GM19463 (cell line): ENCODE data around the gene TEK.

Source experiments
- ATAC-seq: cut with Tn5 transposase; IDR thresholded peaks from one replicate; pipeline ENCODE4 v1.9.1; 2021; ENCODE audit warnings: mild to moderate bottlenecking, moderate library complexity; ENCODE audit not compliant: unreplicated experiment

TEK gene

GRCh38 chr9:27118916-27119315 is 9.9 kb downstream of the TEK start:
- ATAC-seq = no peak

DNA sequence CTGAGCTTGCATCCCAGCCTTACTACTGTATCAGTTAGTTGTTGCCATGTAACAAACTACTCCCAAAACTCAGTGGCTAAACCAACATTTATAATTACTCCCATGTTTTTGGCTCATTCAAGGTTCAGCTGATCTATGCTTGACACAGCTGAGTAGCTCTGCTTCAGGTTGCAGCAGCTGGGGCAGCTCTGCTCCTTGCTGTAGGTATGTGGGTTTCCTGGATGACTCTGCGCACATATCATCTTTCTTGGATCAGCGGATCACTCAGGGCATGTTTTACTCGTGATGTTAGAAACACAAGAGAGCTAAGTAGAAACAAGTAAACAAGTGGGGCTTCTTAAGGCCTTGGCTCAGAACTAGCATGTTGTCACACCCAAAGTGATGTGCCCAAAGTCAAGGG is 15.1 kb downstream of the TEK start:
- ATAC-seq = no peak

GRCh38 chr9:27125030-27125429 is 16.0 kb downstream of the TEK start:
- ATAC-seq = no peak

DNA sequence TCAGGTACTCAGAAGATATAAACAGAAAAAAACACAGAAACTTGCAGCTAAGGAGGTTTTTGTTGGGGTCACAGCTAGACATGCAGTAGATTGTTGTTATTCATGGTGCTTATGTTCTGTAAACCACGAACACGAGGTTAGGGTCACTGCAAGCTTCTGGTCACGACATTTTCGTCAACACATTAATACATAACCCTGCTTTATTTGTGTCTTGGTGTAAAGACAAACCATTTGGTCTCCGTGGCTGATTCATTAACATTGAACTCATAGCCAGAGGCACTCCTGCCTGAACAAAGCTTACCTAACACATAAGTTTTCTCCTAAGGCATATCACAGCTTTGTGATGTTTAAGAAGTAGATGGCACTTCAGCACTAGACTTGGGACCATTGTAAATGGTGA is 16.9 kb downstream of the TEK start:
- no peak for ATAC-seq

- ATAC-seq = no peak
These were observed 17.6 kb downstream of the TEK start for GRCh38 chr9:27126670-27127069.

DNA sequence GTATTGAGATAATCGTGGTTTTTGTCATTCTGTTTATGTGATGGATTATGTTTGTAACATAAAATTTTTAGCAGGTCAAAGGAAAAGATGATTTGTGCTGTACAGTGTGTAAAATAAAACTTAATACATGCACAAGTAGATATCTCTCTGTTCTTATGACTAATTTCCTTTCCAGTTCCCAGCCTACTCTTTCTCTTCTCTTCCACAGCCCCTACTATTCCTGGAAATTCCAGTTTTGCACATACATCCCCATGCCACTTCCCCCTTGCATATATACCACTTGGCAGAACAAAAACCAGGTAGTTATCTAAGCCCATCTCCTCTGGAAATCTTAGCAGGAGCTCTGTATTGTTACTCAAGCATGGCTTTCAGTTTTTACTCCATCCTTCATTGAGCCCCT is 20.2 kb downstream of the TEK start:
- no peak for ATAC-seq

- no peak for ATAC-seq
These were observed 22.7 kb downstream of the TEK start for GRCh38 chr9:27131731-27132130.

DNA sequence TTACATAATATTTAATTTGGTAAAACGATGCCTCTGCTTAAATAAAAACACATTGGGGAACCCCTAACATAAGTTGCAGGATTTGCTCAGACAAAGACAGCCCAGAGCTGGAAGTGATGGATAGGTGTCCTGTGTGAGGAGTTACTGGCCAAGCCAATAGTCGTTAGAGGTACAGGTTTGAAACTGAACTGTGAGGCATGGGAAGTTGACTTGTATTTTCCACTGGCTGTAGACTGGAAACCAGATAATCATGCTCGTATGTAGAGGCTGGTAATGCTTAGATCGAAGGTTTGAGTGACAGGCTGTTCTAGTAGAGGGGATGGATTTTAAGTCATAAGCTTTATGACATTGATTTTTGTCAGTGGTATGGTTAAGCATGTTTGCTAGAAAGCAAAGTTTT is 24.8 kb downstream of the TEK start:
- ATAC-seq = no peak

DNA sequence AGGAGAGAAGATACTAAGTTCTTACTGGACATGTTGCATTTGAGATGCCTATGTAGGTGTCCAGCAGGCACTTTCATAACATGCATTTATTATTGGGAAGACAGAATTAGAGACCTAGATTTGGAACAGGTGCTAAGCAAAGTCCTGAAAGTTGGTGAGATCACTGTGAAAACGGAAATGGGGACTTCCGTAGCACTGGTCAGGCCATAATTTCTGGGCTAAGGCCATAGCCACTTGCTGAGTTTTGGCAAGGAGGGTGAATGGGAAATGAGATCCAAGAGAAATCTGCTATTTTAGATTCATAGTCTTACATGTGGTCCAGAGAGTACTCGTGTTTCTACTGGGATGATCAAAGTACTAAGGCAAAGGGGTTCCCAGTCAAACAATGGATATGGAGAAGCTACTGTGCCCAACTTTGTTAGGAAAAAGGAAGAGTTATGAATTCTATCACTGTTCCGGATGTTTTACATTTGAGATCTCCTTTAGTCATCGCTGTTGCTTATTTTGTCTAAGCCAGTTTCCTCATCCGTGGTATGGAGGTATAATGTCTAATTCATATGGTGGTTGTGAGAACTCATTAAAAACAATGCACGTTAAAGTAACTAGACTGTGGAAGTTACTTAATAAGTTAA is 33.4 kb downstream of the TEK start:
- no peak for ATAC-seq

DNA sequence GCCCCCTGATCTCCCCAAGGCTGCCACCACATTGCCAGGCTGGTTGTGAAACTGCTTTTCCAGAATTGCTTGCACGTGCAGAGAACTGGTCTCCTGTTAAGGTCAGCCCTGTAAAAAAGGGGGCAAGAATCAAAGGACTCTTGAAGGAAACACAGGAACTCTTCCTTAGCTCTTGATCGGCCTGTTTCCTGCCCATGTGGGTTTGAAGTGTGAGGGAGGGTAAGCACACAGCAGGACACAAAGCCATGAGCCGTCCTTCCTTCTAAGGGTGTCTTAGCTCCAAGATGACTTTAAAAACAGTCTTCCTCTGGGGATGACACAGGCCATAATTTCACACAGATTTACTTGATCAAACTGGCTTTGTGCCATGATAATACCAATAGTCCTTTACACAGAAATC is 36.1 kb downstream of the TEK start:
- no peak for ATAC-seq

DNA sequence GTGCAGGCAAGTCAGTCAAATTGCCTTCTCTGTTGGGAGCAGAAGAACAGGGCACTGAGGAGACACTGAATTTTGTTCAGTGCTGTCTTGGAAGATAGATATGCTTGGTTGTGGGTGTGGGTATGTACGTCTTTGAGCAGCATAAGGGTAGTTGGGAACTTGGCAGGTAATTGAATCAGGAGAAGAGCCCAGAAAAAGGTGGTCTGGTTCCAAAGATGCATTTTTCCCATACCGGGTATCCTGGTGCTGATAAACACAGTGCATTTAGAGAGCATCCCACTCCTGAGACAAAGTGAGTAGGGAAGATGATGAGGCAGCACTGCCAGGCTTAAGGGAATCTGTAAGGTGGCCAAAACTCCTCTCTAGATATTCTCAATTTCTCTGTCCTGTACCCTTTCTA is 40.6 kb downstream of the TEK start:
- no peak for ATAC-seq

DNA sequence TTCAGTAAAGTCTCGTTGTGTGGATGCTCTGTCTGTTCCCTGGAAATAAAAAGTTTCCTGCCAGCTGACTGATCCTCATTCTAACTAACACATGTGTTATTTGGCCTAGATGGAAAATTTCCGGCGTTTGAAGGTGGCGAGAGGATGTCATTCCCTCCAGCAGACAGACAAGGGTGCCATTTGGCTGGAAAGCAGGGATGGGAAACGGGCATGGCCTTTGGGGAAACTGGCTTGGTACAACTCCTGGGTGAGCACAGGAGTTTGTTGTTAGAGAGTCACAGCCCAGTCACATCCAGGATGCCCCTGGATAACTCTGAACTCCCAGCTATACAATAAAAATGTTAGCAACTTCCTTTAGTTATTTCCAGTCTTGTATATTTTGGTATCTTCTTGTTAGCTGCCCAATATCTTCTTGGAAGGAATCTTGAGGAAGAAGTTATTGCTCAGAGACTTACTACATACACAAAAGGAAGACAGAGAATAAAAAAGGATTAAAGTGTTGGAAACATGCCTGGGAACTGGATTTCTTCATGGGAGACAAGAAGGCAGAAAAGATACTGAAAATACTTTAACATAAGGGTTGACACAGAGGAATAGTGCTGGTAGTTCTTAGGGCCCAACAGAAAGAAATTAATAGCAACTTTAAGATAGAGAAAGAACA is 41.9 kb downstream of the TEK start:
- no peak for ATAC-seq

GRCh38 chr9:27151693-27152404 is 42.8 kb downstream of the TEK start:
- ATAC-seq = no peak

DNA sequence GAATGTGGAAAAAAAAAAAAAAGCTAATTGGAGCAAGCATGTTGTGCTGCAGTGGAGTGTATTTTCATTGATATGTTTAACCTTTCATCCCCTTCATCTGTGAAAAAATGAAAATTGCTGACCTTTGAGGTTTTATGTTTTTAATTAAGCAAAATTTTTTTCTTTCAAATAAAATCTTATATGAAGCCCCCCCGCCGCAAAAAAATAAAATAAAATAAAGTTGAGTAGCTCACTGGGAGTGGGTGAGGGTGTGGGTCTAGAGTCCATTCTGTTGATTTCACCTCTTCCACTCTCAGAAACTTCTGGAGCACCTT is 43.3 kb downstream of the TEK start:
- no peak for ATAC-seq

GRCh38 chr9:27154908-27155307 is 45.9 kb downstream of the TEK start:
- no peak for ATAC-seq

DNA sequence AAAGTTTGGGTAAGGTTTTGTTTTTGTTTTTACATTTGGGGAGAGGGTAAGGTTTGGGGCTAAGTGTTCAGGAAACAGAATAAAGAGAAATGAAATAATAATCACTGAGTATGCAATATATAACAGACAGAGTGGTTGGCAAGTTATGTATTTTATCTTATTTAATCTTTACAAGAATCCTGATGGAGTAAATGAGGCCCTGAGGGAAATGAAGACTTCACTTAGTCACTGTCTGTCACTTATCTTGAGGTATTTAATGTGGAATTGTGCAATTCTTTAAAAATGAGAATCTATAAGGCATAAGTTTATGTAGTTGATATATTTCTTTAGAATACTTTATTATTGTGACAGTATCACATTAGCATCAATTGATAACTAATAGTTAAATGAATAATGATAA is 48.1 kb downstream of the TEK start:
- no peak for ATAC-seq

DNA sequence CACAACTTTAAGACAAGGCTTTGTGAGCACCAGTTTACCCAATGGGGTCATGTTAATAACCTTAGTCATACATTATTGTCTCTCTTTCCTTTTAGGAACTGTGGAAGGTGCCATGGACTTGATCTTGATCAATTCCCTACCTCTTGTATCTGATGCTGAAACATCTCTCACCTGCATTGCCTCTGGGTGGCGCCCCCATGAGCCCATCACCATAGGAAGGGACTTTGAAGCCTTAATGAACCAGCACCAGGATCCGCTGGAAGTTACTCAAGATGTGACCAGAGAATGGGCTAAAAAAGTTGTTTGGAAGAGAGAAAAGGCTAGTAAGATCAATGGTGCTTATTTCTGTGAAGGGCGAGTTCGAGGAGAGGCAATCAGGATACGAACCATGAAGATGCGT is 48.7 kb downstream of the TEK start:
- ATAC-seq = no peak

- no peak for ATAC-seq
These were observed 51.6 kb downstream of the TEK start for GRCh38 chr9:27160636-27161035.

DNA sequence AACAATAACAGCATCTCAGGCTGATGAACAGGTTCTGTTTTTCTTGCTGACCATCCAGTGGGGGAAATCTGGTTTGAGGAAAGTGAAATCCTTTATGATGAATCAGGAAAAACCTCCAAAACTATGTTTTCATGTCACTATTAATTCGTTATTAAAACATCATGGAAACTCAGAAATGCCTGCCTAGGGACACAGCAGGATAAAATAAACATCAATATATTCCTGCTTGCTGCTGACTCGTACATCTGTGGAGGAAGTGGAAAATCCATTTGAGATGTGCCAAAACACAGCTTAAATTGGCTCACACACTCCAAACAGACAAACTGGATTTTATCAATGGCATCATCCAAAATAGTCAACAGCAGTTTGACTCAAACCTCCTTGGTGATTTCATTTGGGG is 53.0 kb downstream of the TEK start:
- no peak for ATAC-seq

GRCh38 chr9:27165068-27165467 is 56.0 kb downstream of the TEK start:
- ATAC-seq = no peak

- ATAC-seq = no peak
These were observed 56.6 kb downstream of the TEK start for GRCh38 chr9:27165670-27166069.

GRCh38 chr9:27168496-27168895 is 59.5 kb downstream of the TEK start:
- no peak for ATAC-seq

GRCh38 chr9:27168951-27169350 is 59.9 kb downstream of the TEK start:
- ATAC-seq = no peak
